ENCODE measurements around the gene FOXRED2. TPM values are rescaled to one million over a fixed set of nuclear protein-coding genes. Genes with fewer than 3 reads are reported as not detected.

FOXRED2 gene
- total RNA-seq, 2 experiments from 2014 or later = 1.8 to 2.3 TPM

DNA sequence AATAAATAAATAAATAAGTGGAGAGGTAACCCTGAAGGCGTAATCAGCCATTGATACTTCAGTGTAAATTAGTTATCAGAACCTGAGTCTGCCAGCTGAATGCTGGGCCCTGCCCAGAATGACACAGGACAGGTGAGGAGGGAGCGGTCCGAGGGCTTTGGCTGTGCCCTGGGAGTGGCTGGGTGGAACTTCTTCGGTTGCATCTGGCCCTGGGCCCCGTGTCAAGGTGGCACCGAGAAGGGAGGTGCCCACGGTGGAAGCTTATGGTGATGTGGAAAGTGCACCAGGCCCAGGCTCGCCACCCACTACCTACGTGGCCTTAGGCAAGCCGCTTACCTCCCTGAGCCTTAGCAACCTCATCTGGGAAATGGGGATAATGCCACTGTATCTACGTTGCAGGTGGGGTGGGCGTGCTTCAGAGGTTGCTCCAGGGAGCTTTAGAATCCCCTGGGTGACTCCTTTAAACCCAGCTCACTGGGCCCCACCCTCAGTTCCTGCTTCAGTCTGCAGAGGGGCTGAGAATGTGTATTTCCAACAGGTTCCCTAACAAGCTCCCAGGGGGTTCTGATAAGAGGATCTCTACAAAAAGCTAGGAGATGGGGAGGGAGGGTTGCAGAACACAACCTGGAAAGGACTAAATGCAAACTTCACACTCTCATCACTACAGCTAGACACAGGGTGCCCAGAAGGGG is 64.2 kb downstream of the FOXRED2 start:
- no peak overlapping the region for H3K4me3 ChIP-seq (ENCODE audit: low read length)
- TF ChIP-seq, protein P1, sequence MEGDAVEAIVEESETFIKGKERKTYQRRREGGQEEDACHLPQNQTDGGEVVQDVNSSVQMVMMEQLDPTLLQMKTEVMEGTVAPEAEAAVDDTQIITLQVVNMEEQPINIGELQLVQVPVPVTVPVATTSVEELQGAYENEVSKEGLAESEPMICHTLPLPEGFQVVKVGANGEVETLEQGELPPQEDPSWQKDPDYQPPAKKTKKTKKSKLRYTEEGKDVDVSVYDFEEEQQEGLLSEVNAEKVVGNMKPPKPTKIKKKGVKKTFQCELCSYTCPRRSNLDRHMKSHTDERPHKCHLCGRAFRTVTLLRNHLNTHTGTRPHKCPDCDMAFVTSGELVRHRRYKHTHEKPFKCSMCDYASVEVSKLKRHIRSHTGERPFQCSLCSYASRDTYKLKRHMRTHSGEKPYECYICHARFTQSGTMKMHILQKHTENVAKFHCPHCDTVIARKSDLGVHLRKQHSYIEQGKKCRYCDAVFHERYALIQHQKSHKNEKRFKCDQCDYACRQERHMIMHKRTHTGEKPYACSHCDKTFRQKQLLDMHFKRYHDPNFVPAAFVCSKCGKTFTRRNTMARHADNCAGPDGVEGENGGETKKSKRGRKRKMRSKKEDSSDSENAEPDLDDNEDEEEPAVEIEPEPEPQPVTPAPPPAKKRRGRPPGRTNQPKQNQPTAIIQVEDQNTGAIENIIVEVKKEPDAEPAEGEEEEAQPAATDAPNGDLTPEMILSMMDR (IDR thresholded peaks at IDR 0.05) = no peak
- ChIA-PET CTCF (no interaction called here), POLR2A (interaction anchor here (1.4 to 1.9 kb wide), 2 partner anchors 9 to 19 kb away, joined by 4 read pairs; no protein-coding TSS in a partner anchor)
- ATAC-seq (ENCODE audit: poor library complexity) (no peak), DNase-seq (no peak)
- Mint-ChIP-seq H3K36me3 (ENCODE audit: low read depth) (no peaks in the 10 kb centered on the region), H3K4me1 (ENCODE audit: low read depth) (peaks cover 30% of the 10 kb centered on the region), H3K4me3 (no peak overlapping the region), H3K27me3 (no peaks in the 10 kb centered on the region), H3K9me3 (no peaks in the 10 kb centered on the region), H3K27ac (no peak overlapping the region)
- H3K36me3 ChIP-seq (ENCODE audit: insufficient read depth, low read length) = no peaks in the 10 kb centered on the region
- peaks cover 27% of the 10 kb centered on the region for H3K4me1 ChIP-seq (ENCODE audit: insufficient read depth, low read length)
- H3K9me3 ChIP-seq (ENCODE audit: control insufficient read depth in 1 of 2, insufficient read depth in 1 of 2, low read length in 2 of 2) = no peaks in the 10 kb centered on the region
- no peaks in the 10 kb centered on the region for H3K27me3 ChIP-seq (ENCODE audit: control insufficient read depth in 1 of 2, insufficient read depth in 2 of 2, low read length in 2 of 2)
- no peak overlapping the region for H3K27ac ChIP-seq (ENCODE audit: low read depth in 1 of 2, low read length in 2 of 2)
- intact Hi-C loops (cut with DNase I, micrococcal nuclease) = no loop called here

DNA sequence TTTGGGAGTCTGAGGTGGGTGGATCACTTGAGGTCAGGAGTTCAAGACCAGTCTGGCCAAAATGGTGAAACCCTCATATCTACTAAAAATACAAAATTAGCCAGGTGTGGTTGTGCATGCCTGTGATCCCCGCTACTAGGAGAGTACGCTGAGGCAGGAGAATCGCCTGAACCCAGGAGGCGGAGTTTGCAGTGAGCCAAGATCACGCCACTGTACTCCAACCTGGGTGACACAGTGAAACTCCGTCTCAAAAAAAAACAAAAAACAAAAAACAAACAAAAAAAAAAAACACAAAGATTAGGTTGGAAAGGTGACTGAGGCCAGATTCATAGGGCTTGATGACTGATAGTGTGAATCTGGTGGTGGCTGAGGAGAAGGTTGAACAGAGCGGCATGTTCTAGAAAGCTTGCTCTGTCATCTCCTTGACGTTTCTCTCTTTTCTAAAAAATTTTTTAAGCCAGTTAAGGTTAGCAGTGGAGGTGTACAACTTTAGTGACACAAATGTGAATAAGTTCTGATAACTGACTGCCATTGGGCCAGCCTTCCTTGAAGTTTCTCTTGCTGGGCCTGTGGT is 66.3 kb downstream of the FOXRED2 start:
- TF ChIP-seq, protein P1 (IDR thresholded peaks at IDR 0.05) = no peak
- intact Hi-C loops (cut with DNase I, micrococcal nuclease) = no loop called here
- H3K27me3 Mint-ChIP-seq = no peaks in the 10 kb centered on the region
- no peaks in the 10 kb centered on the region for H3K9me3 ChIP-seq (ENCODE audit: control insufficient read depth in 1 of 2, insufficient read depth in 1 of 2, low read length in 2 of 2)
- peaks cover 39% of the 10 kb centered on the region for H3K4me1 Mint-ChIP-seq (ENCODE audit: low read depth)
- CTCF ChIA-PET = no interaction called here
- POLR2A ChIA-PET = no interaction called here
- H3K36me3 ChIP-seq (ENCODE audit: insufficient read depth, low read length) = no peaks in the 10 kb centered on the region
- no peaks in the 10 kb centered on the region for H3K36me3 Mint-ChIP-seq (ENCODE audit: low read depth)
- H3K27ac Mint-ChIP-seq = no peak overlapping the region
- no peak overlapping the region for H3K4me3 ChIP-seq (ENCODE audit: low read length)
- ATAC-seq (ENCODE audit: poor library complexity) (no peak), DNase-seq (no peak)
- H3K27ac ChIP-seq (ENCODE audit: low read depth in 1 of 2, low read length in 2 of 2) = no peak overlapping the region
- H3K4me1 ChIP-seq (ENCODE audit: insufficient read depth, low read length) = peaks cover 35% of the 10 kb centered on the region
- H3K27me3 ChIP-seq (ENCODE audit: control insufficient read depth in 1 of 2, insufficient read depth in 2 of 2, low read length in 2 of 2) = no peaks in the 10 kb centered on the region
- no peaks in the 10 kb centered on the region for H3K9me3 Mint-ChIP-seq
- H3K4me3 Mint-ChIP-seq = no peak overlapping the region

DNA sequence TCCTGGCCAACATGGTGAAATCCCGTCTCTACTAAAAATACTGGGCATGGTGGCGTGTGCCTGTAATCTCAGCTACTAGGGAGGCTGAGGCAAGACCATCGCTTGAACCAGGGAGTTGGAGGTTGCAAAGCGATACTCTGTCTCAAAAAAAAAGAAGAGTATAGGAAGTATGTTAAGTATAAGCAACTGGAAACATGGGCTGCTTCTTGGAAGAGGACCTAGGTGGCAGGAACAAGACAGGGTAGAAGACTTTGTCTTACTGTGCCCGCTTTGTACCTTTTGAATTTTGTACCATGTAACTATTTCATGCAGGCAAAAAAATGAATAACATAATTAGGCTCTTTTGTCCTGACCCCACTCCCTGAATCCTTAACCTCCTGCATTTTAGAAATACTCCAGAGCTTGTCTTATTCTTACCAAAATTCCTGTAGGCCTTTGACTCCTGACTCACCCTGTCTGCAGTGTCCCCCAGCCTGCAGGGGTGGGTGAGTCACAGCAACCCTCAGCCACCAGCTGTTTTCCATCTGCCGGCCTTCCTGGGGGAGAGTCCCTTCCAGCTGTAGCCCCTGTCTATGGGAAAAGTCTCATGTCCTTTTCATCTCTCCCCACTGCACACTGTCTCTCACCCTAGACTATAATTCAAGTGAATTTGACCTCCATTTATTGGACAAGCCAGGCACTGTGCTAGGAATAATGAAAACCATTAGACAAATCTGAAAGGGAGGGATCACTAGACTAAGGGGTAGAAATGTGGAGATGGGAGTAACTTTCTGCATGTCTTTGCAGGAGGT is 67.2 kb downstream of the FOXRED2 start:
- no peak overlapping the region for H3K4me3 ChIP-seq (ENCODE audit: low read length)
- POLR2A ChIA-PET = no interaction called here
- intact Hi-C loops (cut with DNase I, micrococcal nuclease) = loop anchor here in 1 of 2 experiments (5.0 kb wide), 1 partner anchor 52 kb away; the partner anchor contains the start of gene MYH9
- no peak overlapping the region for H3K4me3 Mint-ChIP-seq
- CTCF ChIA-PET = interaction anchor here (1.0 kb wide), 1 partner anchor 12 kb away, joined by 4 read pairs; no protein-coding TSS in a partner anchor
- no peaks in the 10 kb centered on the region for H3K27me3 Mint-ChIP-seq
- H3K4me1 ChIP-seq (ENCODE audit: insufficient read depth, low read length) = peaks cover 36% of the 10 kb centered on the region
- H3K27ac ChIP-seq (ENCODE audit: low read depth in 1 of 2, low read length in 2 of 2) = no peak overlapping the region
- peak in 2 of 14 experiments; percentile 26 to 35 for DNase-seq
- H3K36me3 Mint-ChIP-seq (ENCODE audit: low read depth) = no peaks in the 10 kb centered on the region
- H3K4me1 Mint-ChIP-seq (ENCODE audit: low read depth) = peaks cover 39% of the 10 kb centered on the region
- ATAC-seq (ENCODE audit: poor library complexity) = no peak
- no peak overlapping the region for H3K27ac Mint-ChIP-seq
- H3K9me3 ChIP-seq (ENCODE audit: control insufficient read depth in 1 of 2, insufficient read depth in 1 of 2, low read length in 2 of 2) = no peaks in the 10 kb centered on the region
- no peaks in the 10 kb centered on the region for H3K36me3 ChIP-seq (ENCODE audit: insufficient read depth, low read length)
- no peaks in the 10 kb centered on the region for H3K27me3 ChIP-seq (ENCODE audit: control insufficient read depth in 1 of 2, insufficient read depth in 2 of 2, low read length in 2 of 2)
- H3K9me3 Mint-ChIP-seq = no peaks in the 10 kb centered on the region
- TF ChIP-seq, protein P1 (IDR thresholded peaks at IDR 0.05) = no peak

Other genes with a start within 250 kb of the FOXRED2 start
- 100 to 1,000 TPM; 901 to 925 TPM for gene MYH9, start 119.1 kb downstream of the FOXRED2 start, total RNA-seq
- gene TXN2, start 25.4 kb downstream of the FOXRED2 start, total RNA-seq = 10 to 100 TPM; 26.4 to 26.5 TPM
- gene EIF3D, start 22.1 kb upstream of the FOXRED2 start, total RNA-seq = 100 to 1,000 TPM; 285 to 286 TPM
- gene CACNG2, start 196.7 kb upstream of the FOXRED2 start, total RNA-seq = not detected